ENCODE results near the gene ALK. TPM values are rescaled to one million over a fixed set of nuclear protein-coding genes. Genes with fewer than 3 reads are reported as not detected.

ALK gene
- total and polyA plus RNA-seq, 10 of the 15 experiments (the other 5 are each of a cell fraction or from before 2014, with no cell fraction given): 0.11 TPM; not detected in 9

- CTCF ChIA-PET: no interaction called here
- in situ Hi-C loops (cut with MboI): no loop called here
- no peaks in the 10 kb centered on the region for H4K20me1 ChIP-seq (ENCODE audit: control insufficient read depth, insufficient read depth)
- H2AFZ ChIP-seq (ENCODE audit: control insufficient read depth, low read depth, low read length): no peak overlapping the region
- no peaks in the 10 kb centered on the region for H3K36me3 ChIP-seq (ENCODE audit: control insufficient read depth in 2 of 2, insufficient read depth in 2 of 2, low read length in 1 of 2)
- 38% methylated on average over 2 of the region's 2 CpGs for WGBS (ENCODE audit: insufficient coverage, insufficient replicate concordance, low lambda C conversion rate, missing lambda C conversion rate)
- BruUV-seq (replicated peaks): no TSS peak
- FAIRE-seq (no peak), DNase-seq (ENCODE audit: low read depth, low spot score) (no peak), ATAC-seq (no peak)
- RAD21 ChIA-PET (ENCODE audit: unreplicated experiment): no interaction called here
- H3K27ac ChIP-seq (ENCODE audit: control insufficient read depth, insufficient read depth): no peak overlapping the region
- H3K9me3 ChIP-seq (replicated peaks; ENCODE audit: control insufficient read depth, insufficient read depth, low read length): no peaks in the 10 kb centered on the region
- H3K4me1 ChIP-seq (ENCODE audit: control insufficient read depth, insufficient read depth, low read length): no peaks in the 10 kb centered on the region
- POLR2A ChIA-PET: no interaction called here
- H3K9ac ChIP-seq (ENCODE audit: control insufficient read depth, insufficient read depth, low read length): no peak overlapping the region
- no peaks in the 10 kb centered on the region for H3K27me3 ChIP-seq (replicated peaks in 1 of 2; ENCODE audit: control insufficient read depth in 2 of 2, insufficient read depth in 2 of 2, low read length in 1 of 2)
- H3K79me2 ChIP-seq (ENCODE audit: control insufficient read depth, insufficient read depth, low read length): no peaks in the 10 kb centered on the region
- no peak overlapping the region for H3K4me2 ChIP-seq (ENCODE audit: control insufficient read depth, insufficient read depth)
- H3K4me3 ChIP-seq: no peak overlapping the region
- intact Hi-C loops (cut with micrococcal nuclease; ENCODE audit: unreplicated experiment): no loop called here
- SMC1A ChIA-PET (ENCODE audit: uncharacterized antibody, unreplicated experiment): no interaction called here
- no peak for TF ChIP-seq PRDM15 (CRISPR knock-in tag; IDR thresholded peaks at IDR 0.05)
- TF ChIP-seq KAT2A (conservative IDR thresholded peaks at IDR 0.05; ENCODE audit: control insufficient read depth, low read depth, low read length): no peak
- TF ChIP-seq ZNF217 (IDR thresholded peaks at IDR 0.05): no peak
- no peak for TF ChIP-seq GATAD2B (conservative IDR thresholded peaks at IDR 0.05; ENCODE audit: low read depth)
- TF ChIP-seq NR2C2 (IDR thresholded peaks at IDR 0.05; ENCODE audit: borderline replicate concordance, control insufficient read depth, insufficient read length, low read depth): no peak
- TF ChIP-seq MEF2B (IDR thresholded peaks at IDR 0.05; ENCODE audit: partially characterized antibody, poor library complexity, severe bottlenecking): no peak
- TF ChIP-seq TCF7 (IDR thresholded peaks at IDR 0.05; ENCODE audit: borderline replicate concordance): no peak
- TF ChIP-seq BCLAF1 (IDR thresholded peaks at IDR 0.05): no peak
- TF ChIP-seq SMAD1 (IDR thresholded peaks at IDR 0.05; ENCODE audit: low read depth, partially characterized antibody): no peak
- TF ChIP-seq CEBPZ (IDR thresholded peaks at IDR 0.05; ENCODE audit: low read depth, low read length): no peak
- no peak for TF ChIP-seq GABPA (IDR thresholded peaks at IDR 0.05; ENCODE audit: low read depth)
- no peak for TF ChIP-seq NR2C1 (IDR thresholded peaks at IDR 0.05)
- TF ChIP-seq E2F4 (IDR thresholded peaks at IDR 0.05; ENCODE audit: low read depth, low read length): no peak
- no peak for TF ChIP-seq ZBED1 (IDR thresholded peaks at IDR 0.05; ENCODE audit: borderline replicate concordance)
- no peak for TF ChIP-seq PAX5 (IDR thresholded peaks at IDR 0.05; ENCODE audit: borderline replicate concordance, low read depth, low read length)
Measured at GRCh38 chr2:29562896-29563295, 358.5 kb downstream of the ALK start.

Measured in GM12878 (cell line).